HFF-Myc (cell line): ENCODE results near the gene PPIL1.
A peak's percentile ranks its signal among the peaks of the same experiment; 100 is the strongest.

Experiments used
- DNase-seq: peaks from one replicate; pipeline ENCODE4 v3.0.0-alpha.2; 2011; ENCODE audit warnings: low read depth; ENCODE audit errors: extremely low read depth
- H3K4me3 ChIP-seq: replicated peaks from 2 replicates; pipeline ENCODE4 v1.5.1; 2011; ENCODE audit warnings: low read depth, mild to moderate bottlenecking, control low read depth, low read length
- CTCF ChIP-seq: IDR thresholded peaks from 2 replicates; pipeline ENCODE4 v1.5.1; 2012; ENCODE audit warnings: mild to moderate bottlenecking, low read depth, low read length, control low read depth; ENCODE audit errors: missing control alignments

Gene PPIL1

GRCh38 chr6:36890112-36890663 lies 15.6 kb upstream of the PPIL1 start:
- no peak for DNase-seq
- H3K4me3 ChIP-seq: no peak overlapping the region
- no peak for TF ChIP-seq CTCF

GRCh38 chr6:36888654-36889481 lies 14.3 kb upstream of the PPIL1 start:
- no peak overlapping the region for H3K4me3 ChIP-seq
- TF ChIP-seq CTCF: no peak
- no peak for DNase-seq

- no peak for TF ChIP-seq CTCF
- DNase-seq: no peak
- H3K4me3 ChIP-seq: no peak overlapping the region
Measured at GRCh38 chr6:36888115-36888643, 13.6 kb upstream of the PPIL1 start.

GRCh38 chr6:36886950-36887618 lies 12.5 kb upstream of the PPIL1 start:
- no peak for DNase-seq
- H3K4me3 ChIP-seq: peak overlapping the region; percentile 89
- no peak for TF ChIP-seq CTCF

- DNase-seq: peak; percentile 93
- peak within 1 kb of the TSS; percentile 89 for H3K4me3 ChIP-seq
- TF ChIP-seq CTCF: peak; percentile 85
Measured at GRCh38 chr6:36885461-36886401, 11.1 kb upstream of the PPIL1 start, which contains the start of gene C6orf89. Gene C6orf89 (plus strand): TSS chr6:36885952. CDS start chr6:36899445, 13,493 bp downstream.

GRCh38 chr6:36884610-36885009 lies 10.0 kb upstream of the PPIL1 start:
- no peak for DNase-seq
- no peak for TF ChIP-seq CTCF
- H3K4me3 ChIP-seq: no peak overlapping the region
